GM18858 (cell line): ENCODE results near the gene FGFR3.
"Not testable (repeated sequence)": the region's sequence is repeated elsewhere in the genome, so short reads cannot be mapped to it uniquely, and the experiment has no call there.

Experiments used
- ATAC-seq: cut with Tn5 transposase; IDR thresholded peaks from one replicate; pipeline ENCODE4 v1.9.1; 2021; ENCODE audit not compliant: unreplicated experiment

FGFR3 gene

DNA sequence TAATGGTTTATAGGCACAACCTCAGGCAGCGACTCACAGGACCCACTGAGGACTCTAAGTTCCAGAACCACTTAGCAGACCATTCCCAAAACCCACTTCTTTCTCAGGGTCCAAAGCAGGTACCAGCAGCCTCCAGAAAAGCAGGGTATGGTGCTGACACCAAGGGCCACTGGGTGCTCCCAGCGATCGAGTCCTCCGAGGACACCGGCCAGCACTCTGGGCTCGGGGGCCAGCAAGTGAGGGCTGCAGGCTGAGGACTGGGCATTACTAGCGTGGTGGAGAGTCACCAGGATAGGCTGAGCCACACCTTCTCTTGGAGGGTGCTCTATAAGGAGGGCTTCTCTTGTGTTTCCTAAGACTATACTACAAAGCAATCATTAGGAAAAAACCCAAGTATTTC lies 43.6 kb downstream of the FGFR3 start:
- ATAC-seq, result no peak

GRCh38 chr4:1837069-1837468 lies 44.0 kb downstream of the FGFR3 start:
- ATAC-seq, result no peak

DNA sequence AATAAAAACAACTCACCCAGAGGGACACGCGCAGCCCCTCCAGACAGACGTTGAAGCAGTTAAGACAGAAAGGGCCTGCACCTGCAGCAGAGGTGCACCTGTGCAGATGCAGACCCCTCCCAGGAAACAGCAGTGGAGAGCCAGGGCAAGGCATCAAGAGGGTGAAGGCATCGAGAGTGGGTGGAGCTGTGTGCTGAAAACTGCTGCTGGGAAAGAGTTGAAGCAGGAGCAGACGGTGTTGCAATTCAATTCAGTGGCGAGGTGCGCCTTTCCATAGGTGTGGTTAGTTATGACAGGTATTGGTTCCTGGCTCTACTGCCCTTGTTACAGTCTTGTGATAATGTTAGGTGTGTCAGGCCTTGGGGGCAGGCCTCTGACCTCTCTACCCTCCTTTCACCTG lies 46.2 kb downstream of the FGFR3 start:
- ATAC-seq, result no peak

DNA sequence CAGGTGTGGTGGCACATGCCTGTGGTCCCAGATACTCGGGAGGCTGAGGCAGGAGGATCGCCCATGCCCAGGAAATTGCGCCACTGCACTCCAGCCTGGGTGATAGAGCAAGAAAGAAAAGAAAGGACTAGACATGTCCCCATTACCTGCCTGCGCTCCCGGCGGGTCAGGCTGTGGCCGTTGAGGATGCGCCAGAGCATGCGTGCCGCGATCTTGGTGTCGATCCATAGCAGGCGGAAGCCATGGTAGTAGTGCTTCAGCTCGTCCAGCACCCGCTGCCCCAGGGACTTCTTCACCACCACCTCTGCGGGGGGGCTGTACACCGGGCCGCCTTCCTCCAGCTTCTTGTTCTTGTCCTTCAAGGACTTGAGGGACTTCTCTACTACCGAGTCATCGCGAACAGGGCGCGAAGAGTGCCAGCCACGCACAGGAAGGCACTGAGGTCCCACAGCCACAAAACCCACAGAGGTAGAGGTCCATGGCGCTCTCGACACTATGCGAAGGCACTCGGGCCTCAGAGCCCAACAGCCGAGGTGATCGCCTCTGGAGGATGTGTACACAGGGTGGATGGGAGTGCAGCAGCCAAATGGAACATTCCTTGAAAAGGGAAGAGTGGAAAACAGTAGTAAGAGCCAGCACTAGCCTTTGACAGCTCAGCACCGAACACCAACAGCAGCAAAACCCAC lies 48.3 kb downstream of the FGFR3 start:
- ATAC-seq, result no peak

- ATAC-seq, result no peak
These were observed 48.8 kb downstream of the FGFR3 start for GRCh38 chr4:1841887-1842210.

DNA sequence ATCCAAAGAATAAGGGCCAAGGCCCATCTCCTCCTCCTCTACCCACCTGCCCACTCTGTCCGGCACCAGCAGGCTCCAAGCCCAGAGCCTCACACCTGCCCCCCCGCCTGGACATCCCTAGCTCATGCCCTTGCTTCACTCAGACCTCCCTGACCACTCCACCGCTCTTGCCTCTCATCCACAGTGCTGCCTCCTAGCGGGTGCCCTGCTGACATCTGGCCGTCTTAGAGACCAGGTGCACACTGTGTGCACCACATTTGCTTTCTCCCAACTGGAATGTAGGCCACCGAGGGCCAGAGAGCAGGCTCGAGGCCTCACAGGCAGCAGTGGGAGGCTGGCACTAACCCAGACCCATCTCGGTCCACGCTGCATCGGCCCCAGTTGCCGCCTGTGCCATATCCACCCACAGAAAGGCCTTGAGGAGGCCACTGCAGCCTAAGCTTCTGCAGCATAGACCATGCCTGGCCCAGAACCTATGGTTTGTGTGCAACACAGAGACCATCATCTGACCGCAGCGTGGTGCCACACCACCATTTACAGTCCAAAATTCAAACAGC lies 49.3 kb downstream of the FGFR3 start:
- ATAC-seq, result no peak

- ATAC-seq, result no peak
These were observed 49.9 kb downstream of the FGFR3 start for GRCh38 chr4:1842993-1843448.

- ATAC-seq, result no peak
These were observed 50.8 kb downstream of the FGFR3 start for GRCh38 chr4:1843852-1844251.

DNA sequence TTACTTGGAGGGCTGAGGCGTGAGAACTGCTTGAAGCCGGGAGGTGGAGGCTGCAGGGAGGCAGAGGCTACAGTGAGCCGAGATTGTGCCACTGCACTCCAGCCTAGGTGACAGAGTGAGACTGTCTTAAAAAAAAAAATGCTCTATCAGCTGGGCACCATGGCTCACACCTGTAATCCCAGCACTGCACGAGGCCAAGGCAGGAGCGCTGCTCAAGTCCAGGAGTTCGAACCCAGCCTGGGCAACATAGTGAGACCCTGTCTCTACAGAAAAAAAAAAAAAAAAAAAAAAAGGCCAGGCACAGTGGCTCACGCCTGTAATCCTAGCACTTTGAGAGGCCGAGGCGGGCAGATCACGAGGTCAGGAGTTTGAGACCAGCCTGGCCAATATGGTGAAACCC lies 51.5 kb downstream of the FGFR3 start:
- ATAC-seq, result not testable (repeated sequence)

DNA sequence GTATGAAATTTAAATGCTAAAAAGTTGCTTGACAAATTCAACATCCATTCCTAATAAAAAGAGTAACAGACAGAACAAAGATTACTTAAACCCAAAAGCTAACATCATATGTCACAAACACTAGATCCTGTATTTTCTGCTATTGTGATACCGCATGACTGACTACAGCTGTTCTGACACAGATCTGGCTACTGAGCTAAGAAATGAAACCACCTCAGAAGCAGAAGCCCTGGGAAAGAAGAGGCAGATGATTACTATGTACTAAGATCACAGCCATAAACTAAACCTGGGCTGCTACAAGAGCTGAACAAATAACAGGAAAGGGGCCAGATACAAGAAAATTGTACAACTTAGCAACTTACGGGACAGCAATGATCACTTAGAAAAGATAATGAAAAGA lies 53.5 kb downstream of the FGFR3 start:
- ATAC-seq, result no peak

DNA sequence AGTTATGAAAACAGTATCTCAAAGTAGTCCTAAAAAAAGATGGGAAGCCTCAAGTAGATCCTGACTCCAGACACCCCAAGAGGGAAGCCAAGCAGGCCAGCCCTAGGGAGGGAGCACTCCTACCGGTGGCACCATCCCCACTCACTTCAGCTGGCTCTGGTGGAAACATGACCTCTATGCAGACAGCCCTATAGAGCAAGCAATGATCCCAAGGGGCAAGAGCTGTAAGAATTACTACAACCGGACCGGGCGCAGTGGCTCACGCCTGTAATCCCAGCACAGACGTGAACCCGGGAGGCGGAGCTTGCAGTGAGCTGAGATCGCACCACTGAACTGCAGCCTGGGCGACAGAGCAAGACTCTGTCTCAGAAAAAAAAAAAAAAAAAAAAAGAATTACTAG lies 57.2 kb downstream of the FGFR3 start:
- no peak for ATAC-seq

DNA sequence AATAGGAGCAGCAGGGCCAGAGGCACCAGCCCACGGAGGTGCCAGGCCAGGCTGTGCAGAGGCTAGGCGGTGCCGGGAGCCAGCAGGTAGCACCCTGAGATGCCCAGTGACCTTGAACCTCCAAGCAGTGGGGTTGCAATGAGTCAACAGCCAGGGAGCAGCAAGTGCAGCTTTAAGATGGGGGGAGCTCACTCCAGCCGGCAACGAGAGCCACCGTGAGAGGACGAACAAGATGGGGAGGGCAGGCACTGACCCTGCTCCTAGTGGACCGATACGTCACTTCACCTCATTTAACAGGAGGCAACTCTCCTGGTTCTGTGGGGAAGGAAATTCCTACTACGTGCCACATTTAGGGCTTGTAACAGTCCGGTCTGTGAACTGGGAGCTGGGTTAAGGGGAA lies 58.1 kb downstream of the FGFR3 start:
- no peak for ATAC-seq

- no peak for ATAC-seq
These were observed 58.7 kb downstream of the FGFR3 start for GRCh38 chr4:1851575-1852410.

DNA sequence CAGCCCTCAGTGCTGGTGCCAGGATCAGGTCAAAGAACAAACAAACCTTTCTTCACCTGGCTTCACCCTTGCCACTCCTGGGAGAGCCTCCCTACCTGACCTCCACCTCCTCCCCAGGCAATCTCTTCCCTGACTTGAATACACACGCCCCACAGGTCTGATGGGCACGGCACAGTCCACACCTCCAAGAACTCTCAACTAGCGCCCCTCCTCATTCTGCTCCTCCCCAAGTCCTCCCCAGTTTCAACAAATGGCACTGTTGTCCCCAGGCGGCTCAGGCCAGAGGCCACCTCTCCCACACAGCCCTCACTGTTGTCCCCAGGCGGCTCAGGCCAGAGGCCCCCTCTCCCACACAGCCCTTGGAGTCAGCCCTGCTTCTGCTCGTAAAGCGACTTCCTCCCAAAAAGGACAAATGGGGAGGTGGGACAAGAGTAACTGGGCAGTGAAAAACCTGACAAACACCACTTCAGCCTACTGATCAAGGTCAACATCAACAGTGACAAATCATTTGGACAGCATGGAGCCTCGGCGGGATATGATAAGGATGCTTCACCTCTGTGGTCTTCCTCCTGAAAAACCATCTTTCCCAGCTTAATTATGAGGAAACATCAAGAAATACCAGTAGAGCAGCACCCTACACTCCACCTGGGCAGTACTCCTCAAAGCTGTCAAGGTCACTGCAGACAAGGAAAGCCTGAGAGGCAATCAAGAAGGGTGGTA lies 60.0 kb downstream of the FGFR3 start:
- ATAC-seq, result no peak

GRCh38 chr4:1854752-1855151 lies 61.7 kb downstream of the FGFR3 start:
- ATAC-seq, result no peak

DNA sequence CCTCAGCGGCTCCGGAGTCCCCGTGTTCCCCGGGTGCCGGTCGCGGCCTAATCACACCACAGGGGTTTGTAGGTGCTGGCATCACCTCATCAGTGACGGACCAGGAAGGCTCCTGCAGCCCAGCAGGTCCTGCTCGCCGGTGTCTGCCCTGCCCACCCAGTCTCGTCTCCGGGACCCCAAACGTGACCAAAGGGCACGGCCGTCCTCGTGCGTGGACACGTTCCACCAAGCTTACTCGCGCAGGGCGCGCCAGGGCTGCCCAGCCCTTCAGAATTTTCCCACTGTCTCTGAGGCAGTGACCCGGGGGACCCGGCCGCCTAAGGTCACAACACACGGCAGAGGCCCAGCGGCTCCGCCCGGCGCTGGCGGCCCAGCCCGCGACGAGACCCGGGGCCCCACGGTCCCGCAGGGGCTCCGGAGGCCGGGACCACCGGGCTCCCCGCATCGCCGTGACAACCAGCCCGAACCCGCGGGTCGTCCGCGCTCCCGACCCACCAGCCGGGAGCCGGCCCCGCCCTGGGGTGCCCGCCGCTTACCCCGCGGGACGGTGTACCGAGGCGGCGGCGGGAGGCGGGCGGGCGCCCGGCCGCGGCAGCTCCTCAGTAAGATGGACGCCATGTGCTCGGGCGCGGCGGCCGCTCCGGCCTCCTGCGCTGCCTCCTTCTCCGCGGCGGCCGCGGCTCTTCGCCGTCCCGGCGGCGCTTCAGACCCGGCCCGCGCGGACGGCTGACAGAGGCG lies 62.4 kb downstream of the FGFR3 start:
- ATAC-seq, result peak; percentile 27

GRCh38 chr4:1856071-1856942 lies 63.2 kb downstream of the FGFR3 start, which contains the start of gene LETM1:
TSS of gene LETM1 (minus strand) at chr4:1856156. CDS start at chr4:1855950, 206 bp downstream.
- ATAC-seq, result peak; percentile 77

DNA sequence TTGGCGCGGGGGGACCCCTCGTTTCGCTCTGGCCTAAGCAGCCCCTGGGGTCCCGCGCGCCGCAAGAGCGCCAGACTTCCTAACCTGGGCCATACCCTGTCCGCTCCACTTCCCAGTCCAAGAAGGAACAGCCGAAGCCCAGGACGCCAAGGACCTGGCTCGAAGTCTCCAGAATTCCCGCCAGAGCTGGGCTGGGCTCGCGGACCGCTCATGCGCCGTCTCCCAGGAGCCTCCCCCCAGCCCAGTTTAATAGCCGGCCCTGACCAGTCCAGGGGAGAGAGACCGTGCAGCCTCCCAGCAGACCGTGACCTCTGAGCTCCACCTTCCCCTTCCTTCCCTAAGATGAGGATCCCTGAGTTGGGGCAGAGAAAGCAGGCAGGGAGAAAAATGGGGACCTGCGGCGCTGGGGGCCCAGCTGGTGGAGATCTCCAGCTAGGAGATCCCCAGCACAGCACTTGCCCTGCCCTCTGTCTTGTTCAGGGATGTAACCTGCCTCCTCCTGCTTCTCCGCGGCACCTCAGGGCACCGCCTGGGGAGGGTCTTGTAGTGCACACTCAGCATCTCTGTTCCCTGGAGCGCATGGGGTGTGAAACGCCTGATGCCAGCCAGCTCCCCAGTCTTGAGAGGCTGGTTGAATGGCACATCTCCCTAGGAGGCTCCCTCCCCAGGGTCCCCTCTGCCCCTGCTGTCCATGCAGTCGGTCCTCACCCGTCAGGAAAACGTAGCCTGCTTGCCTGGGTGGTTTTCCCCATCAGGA lies 64.0 kb downstream of the FGFR3 start:
- ATAC-seq, result no peak

DNA sequence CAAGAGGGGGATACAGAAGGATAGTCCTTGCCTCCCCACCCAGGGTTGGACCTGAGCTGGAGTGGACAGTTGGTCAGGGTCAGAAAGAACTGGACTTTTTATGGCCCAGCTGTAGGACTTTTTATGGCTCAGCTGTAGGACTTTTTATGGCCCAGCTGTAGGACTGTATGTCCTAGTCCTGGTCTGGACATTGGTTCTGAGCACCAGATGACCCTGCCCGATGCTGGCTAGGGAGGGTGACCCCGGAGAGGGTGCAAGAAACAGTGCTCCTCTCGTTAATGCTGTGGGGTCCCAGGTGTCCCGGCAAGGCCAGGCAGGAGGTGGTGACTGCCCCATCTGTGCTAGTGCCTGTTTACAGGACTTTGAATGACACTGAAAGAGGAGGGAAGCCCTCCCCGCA lies 64.8 kb downstream of the FGFR3 start:
- ATAC-seq, result no peak
